Osteoblast (primary cell): ENCODE measurements around the gene COLEC12. TPM values are rescaled to one million over a fixed set of nuclear protein-coding genes. Genes with fewer than 3 reads are reported as not detected.

Experiments
- DNase-seq: peaks from one replicate; pipeline ENCODE4 v3.0.0; 2011; ENCODE audit warnings: low spot score, mixed read lengths; ENCODE audit not compliant: insufficient read length; ENCODE audit errors: missing footprints
- H2AFZ ChIP-seq: 2 replicates; pipeline ENCODE4 v1.6.0; 2011; ENCODE audit warnings: mild to moderate bottlenecking, low read length
- H3K27ac ChIP-seq: 2 replicates; pipeline ENCODE4 v1.5.1; 2011; ENCODE audit warnings: mild to moderate bottlenecking, low read depth, low read length, moderate library complexity
- H3K27me3 ChIP-seq: 2 replicates; pipeline ENCODE4 v1.6.0; 2012; ENCODE audit warnings: mild to moderate bottlenecking, control low read depth, inconsistent platforms, low read length, moderate library complexity; ENCODE audit not compliant: insufficient read depth
- H3K36me3 ChIP-seq: 2 replicates; pipeline ENCODE4 v1.5.1; 2011; ENCODE audit warnings: mild to moderate bottlenecking, low read length, control low read depth, moderate library complexity; ENCODE audit not compliant: insufficient read depth
- H3K4me1 ChIP-seq: 2 replicates; pipeline ENCODE4 v1.5.1; 2011; ENCODE audit warnings: mild to moderate bottlenecking, low read length, control low read depth, moderate library complexity; ENCODE audit not compliant: insufficient read depth
- H3K4me2 ChIP-seq: 2 replicates; pipeline ENCODE4 v1.6.0; 2011; ENCODE audit warnings: mild to moderate bottlenecking, low read length; ENCODE audit not compliant: insufficient read depth
- H3K4me3 ChIP-seq: fragments of 200-600 bp; sonication (generic); 3 replicates; pipeline ENCODE4 v1.5.1; 2012; ENCODE audit warnings: mild to moderate bottlenecking, low read length, inconsistent platforms; ENCODE audit not compliant: insufficient read depth
- H3K79me2 ChIP-seq: 2 replicates; pipeline ENCODE4 v1.6.0; 2012; ENCODE audit warnings: mild to moderate bottlenecking, low read length, control low read depth, inconsistent platforms; ENCODE audit not compliant: insufficient read depth
- H3K9me3 ChIP-seq: 2 replicates; pipeline ENCODE4 v1.5.1; 2011; ENCODE audit warnings: low read depth, low read length, control low read depth
- H4K20me1 ChIP-seq: 2 replicates; pipeline ENCODE4 v1.6.0; 2012; ENCODE audit warnings: mild to moderate bottlenecking, low read length, control low read depth; ENCODE audit not compliant: insufficient read depth
- total RNA-seq: library from RNA; depleted of rRNA; stranded (reverse); fragments of >200 nt; gene quantifications from 2 replicates; pipeline ENCODE4 v1.2.3, GENCODE V29; 2012
- TF ChIP-seq, protein P1 (sequence below): IDR thresholded peaks from 2 replicates; pipeline ENCODE4 v1.5.1; 2011; ENCODE audit warnings: mild to moderate bottlenecking, low read depth, low read length, moderate library complexity; ENCODE audit errors: extremely low read depth

The COLEC12 gene
- total RNA-seq, 1 donor = 38.0 TPM

- H3K27me3 ChIP-seq = no peaks in the 10 kb centered on the region
- DNase-seq = no peak
- H3K27ac ChIP-seq = no peak overlapping the region
- H3K4me1 ChIP-seq = no peaks in the 10 kb centered on the region
- H3K36me3 ChIP-seq = no peaks in the 10 kb centered on the region
- no peaks in the 10 kb centered on the region for H3K9me3 ChIP-seq
- no peaks in the 10 kb centered on the region for H3K79me2 ChIP-seq
- no peak overlapping the region for H2AFZ ChIP-seq
- H4K20me1 ChIP-seq = no peaks in the 10 kb centered on the region
- H3K4me3 ChIP-seq = no peak overlapping the region
- TF ChIP-seq, protein P1, sequence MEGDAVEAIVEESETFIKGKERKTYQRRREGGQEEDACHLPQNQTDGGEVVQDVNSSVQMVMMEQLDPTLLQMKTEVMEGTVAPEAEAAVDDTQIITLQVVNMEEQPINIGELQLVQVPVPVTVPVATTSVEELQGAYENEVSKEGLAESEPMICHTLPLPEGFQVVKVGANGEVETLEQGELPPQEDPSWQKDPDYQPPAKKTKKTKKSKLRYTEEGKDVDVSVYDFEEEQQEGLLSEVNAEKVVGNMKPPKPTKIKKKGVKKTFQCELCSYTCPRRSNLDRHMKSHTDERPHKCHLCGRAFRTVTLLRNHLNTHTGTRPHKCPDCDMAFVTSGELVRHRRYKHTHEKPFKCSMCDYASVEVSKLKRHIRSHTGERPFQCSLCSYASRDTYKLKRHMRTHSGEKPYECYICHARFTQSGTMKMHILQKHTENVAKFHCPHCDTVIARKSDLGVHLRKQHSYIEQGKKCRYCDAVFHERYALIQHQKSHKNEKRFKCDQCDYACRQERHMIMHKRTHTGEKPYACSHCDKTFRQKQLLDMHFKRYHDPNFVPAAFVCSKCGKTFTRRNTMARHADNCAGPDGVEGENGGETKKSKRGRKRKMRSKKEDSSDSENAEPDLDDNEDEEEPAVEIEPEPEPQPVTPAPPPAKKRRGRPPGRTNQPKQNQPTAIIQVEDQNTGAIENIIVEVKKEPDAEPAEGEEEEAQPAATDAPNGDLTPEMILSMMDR = no peak
- H3K4me2 ChIP-seq = no peak overlapping the region
These were observed 148.1 kb downstream of the COLEC12 start for GRCh38 chr18:352438-352837.

- peaks cover 3% of the 10 kb centered on the region for H3K36me3 ChIP-seq
- no peaks in the 10 kb centered on the region for H3K9me3 ChIP-seq
- TF ChIP-seq, protein P1 = no peak
- H3K27me3 ChIP-seq = no peaks in the 10 kb centered on the region
- no peaks in the 10 kb centered on the region for H4K20me1 ChIP-seq
- no peak overlapping the region for H3K4me3 ChIP-seq
- no peak overlapping the region for H3K4me2 ChIP-seq
- H3K27ac ChIP-seq = no peak overlapping the region
- no peak for DNase-seq
- no peaks in the 10 kb centered on the region for H3K79me2 ChIP-seq
- no peak overlapping the region for H2AFZ ChIP-seq
- no peaks in the 10 kb centered on the region for H3K4me1 ChIP-seq
These were observed 149.4 kb downstream of the COLEC12 start for GRCh38 chr18:350953-351572.

DNA sequence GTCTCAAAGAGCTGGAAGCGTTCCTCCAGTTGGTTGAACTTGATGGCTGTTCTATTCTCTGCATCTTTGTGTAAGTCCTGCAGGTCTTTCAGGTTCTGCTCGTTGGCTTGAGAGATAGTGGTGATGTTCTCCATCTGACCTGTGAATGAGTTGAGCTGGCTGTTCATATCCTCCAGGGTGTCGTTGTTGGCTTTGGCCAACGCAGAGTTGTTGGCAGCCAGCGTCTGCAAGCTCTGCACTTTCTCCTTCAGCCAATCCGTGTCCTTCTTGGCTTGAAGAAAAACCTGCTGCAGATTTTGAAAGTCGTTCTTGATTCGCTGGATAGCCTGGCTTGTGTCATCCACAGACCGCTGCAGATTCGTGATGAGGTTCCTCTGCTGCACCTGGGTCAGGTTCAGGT, 153.9 kb downstream of the COLEC12 start:
- H3K4me2 ChIP-seq = no peak overlapping the region
- TF ChIP-seq, protein P1 = no peak

GRCh38 chr18:341102-341501, 159.4 kb downstream of the COLEC12 start:
- H3K36me3 ChIP-seq = peaks cover 12% of the 10 kb centered on the region
- no peaks in the 10 kb centered on the region for H3K79me2 ChIP-seq
- H3K9me3 ChIP-seq = no peaks in the 10 kb centered on the region
- no peak for DNase-seq
- no peak overlapping the region for H2AFZ ChIP-seq
- H4K20me1 ChIP-seq = no peaks in the 10 kb centered on the region
- no peak overlapping the region for H3K4me2 ChIP-seq
- H3K4me3 ChIP-seq = no peak overlapping the region
- no peaks in the 10 kb centered on the region for H3K4me1 ChIP-seq
- TF ChIP-seq, protein P1 = no peak
- no peaks in the 10 kb centered on the region for H3K27me3 ChIP-seq
- no peak overlapping the region for H3K27ac ChIP-seq

More for the DNA sequence above, 153.9 kb downstream of the COLEC12 start:
- no peaks in the 10 kb centered on the region for H4K20me1 ChIP-seq
- no peak overlapping the region for H2AFZ ChIP-seq
- no peak for DNase-seq
- H3K4me3 ChIP-seq = no peak overlapping the region
- H3K9me3 ChIP-seq = no peaks in the 10 kb centered on the region
- no peak overlapping the region for H3K27ac ChIP-seq
- H3K36me3 ChIP-seq = peaks cover 15% of the 10 kb centered on the region
- no peaks in the 10 kb centered on the region for H3K4me1 ChIP-seq
- no peaks in the 10 kb centered on the region for H3K27me3 ChIP-seq
- no peaks in the 10 kb centered on the region for H3K79me2 ChIP-seq
